Vagina (tissue), 2 donors: ENCODE measurements around the gene ACSL6. TPM values are rescaled to one million over a fixed set of nuclear protein-coding genes. Genes with fewer than 3 reads are reported as not detected.

Experiments
- DNase-seq, 2 donors: peaks; one replicate each; pipeline ENCODE4 v3.0.0-alpha.2; 2017; ENCODE audit errors: extremely low spot score in 2 of 2
- H3K27ac ChIP-seq: fragments of 200-600 bp; sonication (generic); one replicate; pipeline ENCODE4 v1.5.1; 2019
- H3K27me3 ChIP-seq: fragments of 200-600 bp; sonication (generic); one replicate; pipeline ENCODE4 v1.5.1; 2019
- H3K36me3 ChIP-seq, 2 donors: fragments of 200-600 bp; sonication (generic); one replicate each; pipeline ENCODE4 v1.5.1; 2017 to 2019
- H3K4me1 ChIP-seq: fragments of 200-600 bp; sonication (generic); one replicate; pipeline ENCODE4 v1.5.1; 2019
- H3K4me3 ChIP-seq, 2 donors: fragments of 200-600 bp; sonication (generic); 1 replicate in 1 of 2; 2 replicates in 1 of 2; pipeline ENCODE4 v1.5.1; 2016 to 2019
- H3K9me3 ChIP-seq: fragments of 200-600 bp; sonication (generic); one replicate; pipeline ENCODE4 v1.5.1; 2019
- POLR2A ChIP-seq, 2 donors: fragments of 450-650 bp; IDR thresholded peaks; one replicate each; pipeline ENCODE4 v1.6.1; 2017; ENCODE audit warnings: antibody characterized with exemption in 2 of 2, mild to moderate bottlenecking in 2 of 2, moderate library complexity in 2 of 2
- POLR2AphosphoS5 ChIP-seq, 2 donors: sonication (generic); formaldehyde crosslinking; IDR thresholded peaks; one replicate each; pipeline ENCODE4 v1.9.0; 2017; ENCODE audit warnings: antibody characterized with exemption in 2 of 2, mild to moderate bottlenecking in 2 of 2, low read depth in 1 of 2; ENCODE audit not compliant: insufficient read depth in 1 of 2
- intact Hi-C: fragments of 100-400 bp; cut with DNase I; formaldehyde crosslinking; loops from one replicate; pipeline ENCODE4 v1.15.1; 2023
- total RNA-seq: library from RNA; depleted of rRNA; stranded (reverse); fragments of >200 nt; gene quantifications from one replicate; pipeline ENCODE4 v1.2.3, GENCODE V29; 2016
- TF ChIP-seq, protein P1 (sequence below), 3 experiments: fragments of 450-650 bp in 2 of 3; fragments of 200-600 bp in 1 of 3; sonication (generic) in 1 of 3; IDR thresholded peaks; one replicate each; pipeline ENCODE4 v1.5.1; 2017 to 2019; ENCODE audit warnings: antibody characterized with exemption in 3 of 3, mild to moderate bottlenecking in 2 of 3, moderate library complexity in 2 of 3

Gene ACSL6
- total RNA-seq, 1 donor from 2014 or later, result 0.49 TPM

DNA sequence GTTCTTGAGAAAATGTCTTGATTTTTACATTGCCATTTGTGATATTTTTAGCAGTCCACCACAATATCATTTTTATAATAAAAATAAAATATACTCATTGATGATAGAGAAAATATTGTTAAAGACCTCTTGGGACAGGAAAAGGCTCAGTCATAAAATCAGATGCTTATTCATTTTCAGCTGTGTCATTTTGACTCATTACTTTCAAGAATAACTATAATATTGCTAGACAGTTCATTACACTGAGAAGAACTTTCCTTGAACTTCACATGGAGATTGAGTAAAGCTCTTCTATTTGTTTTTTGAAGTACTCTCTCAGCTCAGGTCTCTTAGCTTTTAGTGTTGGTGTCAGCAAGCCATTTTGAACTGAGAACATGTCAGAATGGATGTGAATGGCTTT lies 57.5 kb downstream of the ACSL6 start:
- TF ChIP-seq, protein P1, sequence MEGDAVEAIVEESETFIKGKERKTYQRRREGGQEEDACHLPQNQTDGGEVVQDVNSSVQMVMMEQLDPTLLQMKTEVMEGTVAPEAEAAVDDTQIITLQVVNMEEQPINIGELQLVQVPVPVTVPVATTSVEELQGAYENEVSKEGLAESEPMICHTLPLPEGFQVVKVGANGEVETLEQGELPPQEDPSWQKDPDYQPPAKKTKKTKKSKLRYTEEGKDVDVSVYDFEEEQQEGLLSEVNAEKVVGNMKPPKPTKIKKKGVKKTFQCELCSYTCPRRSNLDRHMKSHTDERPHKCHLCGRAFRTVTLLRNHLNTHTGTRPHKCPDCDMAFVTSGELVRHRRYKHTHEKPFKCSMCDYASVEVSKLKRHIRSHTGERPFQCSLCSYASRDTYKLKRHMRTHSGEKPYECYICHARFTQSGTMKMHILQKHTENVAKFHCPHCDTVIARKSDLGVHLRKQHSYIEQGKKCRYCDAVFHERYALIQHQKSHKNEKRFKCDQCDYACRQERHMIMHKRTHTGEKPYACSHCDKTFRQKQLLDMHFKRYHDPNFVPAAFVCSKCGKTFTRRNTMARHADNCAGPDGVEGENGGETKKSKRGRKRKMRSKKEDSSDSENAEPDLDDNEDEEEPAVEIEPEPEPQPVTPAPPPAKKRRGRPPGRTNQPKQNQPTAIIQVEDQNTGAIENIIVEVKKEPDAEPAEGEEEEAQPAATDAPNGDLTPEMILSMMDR (IDR thresholded peaks at IDR 0.05), result no peak
- TF ChIP-seq POLR2AphosphoS5 (IDR thresholded peaks at IDR 0.05; ENCODE audit: insufficient read depth in 1 of 2, low read depth in 1 of 2) (no peak), POLR2A (IDR thresholded peaks at IDR 0.05) (no peak)
- H3K4me1 ChIP-seq, result no peaks in the 10 kb centered on the region
- no peak for DNase-seq
- H3K4me3 ChIP-seq, result no peak overlapping the region
- no peaks in the 10 kb centered on the region for H3K36me3 ChIP-seq
- H3K27ac ChIP-seq, result no peak overlapping the region
- no peaks in the 10 kb centered on the region for H3K9me3 ChIP-seq
- intact Hi-C loops, result loop anchor here (5.0 kb wide), 1 partner anchor 667 kb away; no protein-coding TSS in a partner anchor
- H3K27me3 ChIP-seq, result no peaks in the 10 kb centered on the region

DNA sequence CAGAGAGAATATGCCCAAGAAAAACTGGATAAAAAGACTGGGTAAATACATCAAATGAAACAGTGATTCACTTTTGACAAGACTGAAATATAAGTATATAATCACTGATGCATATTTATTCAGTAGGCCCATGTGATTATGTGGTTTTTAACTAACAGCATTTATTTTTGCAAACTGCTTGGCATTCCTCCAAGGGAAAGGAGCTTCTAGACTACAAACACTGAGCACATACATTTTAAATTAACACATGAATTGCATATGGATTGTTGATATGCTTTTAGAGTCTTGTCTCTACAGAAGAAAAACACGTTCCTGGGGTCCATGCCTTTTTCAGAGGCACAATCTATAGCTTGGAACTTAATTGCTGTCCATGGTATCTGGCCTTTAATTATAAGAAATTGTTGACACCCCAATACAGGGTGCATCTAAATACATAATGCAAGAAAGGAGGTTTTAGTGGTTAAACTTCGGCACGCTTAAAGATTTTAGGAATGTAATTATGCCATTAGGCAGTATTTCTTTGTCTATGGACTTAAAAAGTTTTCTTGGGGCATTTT lies 59.1 kb downstream of the ACSL6 start:
- Histone ChIP-seq H3K27ac (no peak overlapping the region), H3K36me3 (no peaks in the 10 kb centered on the region), H3K4me1 (no peaks in the 10 kb centered on the region), H3K27me3 (no peaks in the 10 kb centered on the region), H3K4me3 (no peak overlapping the region), H3K9me3 (no peaks in the 10 kb centered on the region)
- intact Hi-C loops, result loop anchor here (5.0 kb wide), 1 partner anchor 665 kb away; no protein-coding TSS in a partner anchor
- TF ChIP-seq POLR2A (IDR thresholded peaks at IDR 0.05), result no peak
- TF ChIP-seq POLR2AphosphoS5 (IDR thresholded peaks at IDR 0.05; ENCODE audit: insufficient read depth in 1 of 2, low read depth in 1 of 2), result no peak
- TF ChIP-seq, protein P1 (IDR thresholded peaks at IDR 0.05), result no peak
- DNase-seq, result no peak

DNA sequence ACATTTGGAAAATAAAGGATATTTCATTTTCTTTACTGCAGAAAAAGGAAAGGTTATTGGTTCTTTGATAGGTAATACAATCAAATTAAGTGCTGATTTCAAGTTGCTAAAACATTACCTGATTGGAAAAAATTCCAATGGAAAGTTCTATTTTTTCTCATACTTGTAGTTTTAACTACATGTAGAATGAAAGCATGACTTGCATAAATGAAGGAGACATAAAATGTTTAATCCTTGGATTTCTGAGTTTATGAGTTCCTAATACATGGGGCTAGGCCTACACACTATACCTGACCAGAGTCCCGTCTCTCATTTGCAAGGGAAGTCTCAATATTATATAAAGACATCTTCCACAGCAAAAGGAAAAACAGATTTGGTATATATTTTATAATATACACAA lies 60.8 kb downstream of the ACSL6 start:
- no peaks in the 10 kb centered on the region for H3K9me3 ChIP-seq
- TF ChIP-seq POLR2AphosphoS5 (IDR thresholded peaks at IDR 0.05; ENCODE audit: insufficient read depth in 1 of 2, low read depth in 1 of 2), result no peak
- intact Hi-C loops, result loop anchor here (5.0 kb wide), 1 partner anchor 663 kb away; no protein-coding TSS in a partner anchor
- no peak overlapping the region for H3K4me3 ChIP-seq
- no peak overlapping the region for H3K27ac ChIP-seq
- DNase-seq, result no peak
- no peaks in the 10 kb centered on the region for H3K36me3 ChIP-seq
- no peaks in the 10 kb centered on the region for H3K4me1 ChIP-seq
- no peaks in the 10 kb centered on the region for H3K27me3 ChIP-seq

DNA sequence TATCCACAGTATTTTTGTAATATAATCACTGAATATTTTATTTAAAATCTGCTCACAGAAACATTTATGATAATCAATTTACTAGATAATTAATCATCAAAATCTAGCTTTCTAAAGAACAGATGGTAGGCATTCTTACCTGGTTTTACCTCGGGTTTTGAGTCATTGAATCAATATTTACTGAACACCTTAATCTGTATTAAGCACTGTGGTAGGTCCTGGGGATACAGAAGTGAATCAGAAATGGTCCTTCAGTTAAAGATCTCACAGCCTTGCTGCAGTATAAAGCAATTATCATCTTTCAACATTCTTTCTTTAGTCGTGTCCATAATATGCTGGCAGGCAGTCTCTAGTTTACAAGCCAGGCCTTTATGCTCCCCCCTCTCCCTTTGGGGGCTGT lies 64.0 kb downstream of the ACSL6 start:
- Histone ChIP-seq H3K9me3 (no peaks in the 10 kb centered on the region), H3K36me3 (no peaks in the 10 kb centered on the region), H3K27ac (no peak overlapping the region), H3K27me3 (no peaks in the 10 kb centered on the region), H3K4me1 (no peaks in the 10 kb centered on the region), H3K4me3 (no peak overlapping the region)
- DNase-seq, result no peak
- intact Hi-C loops, result no loop called here
- TF ChIP-seq, protein P1 (IDR thresholded peaks at IDR 0.05), result no peak
- no peak for TF ChIP-seq POLR2A (IDR thresholded peaks at IDR 0.05)
- TF ChIP-seq POLR2AphosphoS5 (IDR thresholded peaks at IDR 0.05; ENCODE audit: insufficient read depth in 1 of 2, low read depth in 1 of 2), result no peak

DNA sequence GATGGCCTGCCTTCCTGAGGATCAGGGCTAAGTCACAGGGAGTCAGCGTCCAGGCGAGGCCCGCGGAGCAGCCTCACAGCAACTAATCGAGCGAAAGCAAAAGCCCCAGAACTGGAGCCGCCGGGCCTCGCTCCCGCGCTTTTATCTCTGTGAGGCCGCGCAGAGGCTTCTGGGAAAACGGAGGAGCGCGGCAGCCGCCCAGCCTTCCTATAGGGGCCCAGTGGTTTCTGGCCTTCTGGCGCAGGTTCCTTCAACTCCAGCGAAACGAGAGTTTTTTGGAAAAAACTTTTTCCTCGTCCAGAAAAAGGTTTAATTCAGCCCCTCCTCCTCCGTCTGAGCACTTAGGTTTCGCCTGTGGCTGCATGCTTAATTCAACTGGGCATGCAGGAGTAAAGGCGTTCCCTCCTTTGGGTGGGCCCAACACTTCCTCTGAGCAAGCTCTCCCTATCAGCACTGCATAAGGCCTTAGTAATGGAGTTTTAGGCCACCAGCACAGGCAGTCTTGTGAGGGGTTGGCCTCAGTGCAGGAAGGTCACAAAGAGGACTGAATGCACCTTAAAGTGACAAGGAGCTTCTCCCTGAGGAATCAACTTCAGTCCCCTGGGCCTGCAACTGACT lies 65.8 kb downstream of the ACSL6 start, which contains the start of gene MEIKIN:
MEIKIN (minus strand) TSS at position 113 of the 618 bp plus-strand sequence. CDS start 158 bp downstream, outside the sequence.
- no peak for DNase-seq
- no peak within 1 kb of the TSS for H3K4me3 ChIP-seq
- no peaks in the 10 kb centered on the region for H3K36me3 ChIP-seq
- H3K9me3 ChIP-seq, result no peaks in the 10 kb centered on the region
- H3K27ac ChIP-seq, result no peak within 1 kb of the TSS
- H3K27me3 ChIP-seq, result no peaks in the 10 kb centered on the region
- no peaks in the 10 kb centered on the region for H3K4me1 ChIP-seq
- intact Hi-C loops, result no loop called here
- TF ChIP-seq POLR2A (IDR thresholded peaks at IDR 0.05) (no peak), POLR2AphosphoS5 (IDR thresholded peaks at IDR 0.05; ENCODE audit: insufficient read depth in 1 of 2, low read depth in 1 of 2) (no peak)
- TF ChIP-seq, protein P1 (IDR thresholded peaks at IDR 0.05), result no peak
